HUES48 (cell line): ENCODE data around the gene OR2W1.

Source experiments
- H3K27ac ChIP-seq: one replicate; pipeline ENCODE4 v1.7.0; 2013; ENCODE audit warnings: low read depth, low read length, inconsistent platforms
- H3K27me3 ChIP-seq: 2 replicates; pipeline ENCODE4 v1.6.1; 2013; ENCODE audit warnings: mild to moderate bottlenecking, low read length; ENCODE audit not compliant: control insufficient read depth, insufficient read depth
- H3K36me3 ChIP-seq: 2 replicates; pipeline ENCODE4 v1.6.1; 2013; ENCODE audit warnings: low read length; ENCODE audit not compliant: control insufficient read depth, insufficient read depth
- H3K4me1 ChIP-seq: 2 replicates; pipeline ENCODE4 v1.6.1; 2013; ENCODE audit warnings: mild to moderate bottlenecking, low read length; ENCODE audit not compliant: control insufficient read depth, insufficient read depth
- H3K4me3 ChIP-seq: 2 replicates; pipeline ENCODE4 v1.5.1; 2013; ENCODE audit warnings: mild to moderate bottlenecking, low read depth, low read length
- H3K9ac ChIP-seq: 2 replicates; pipeline ENCODE4 v1.6.1; 2013; ENCODE audit warnings: mild to moderate bottlenecking, low read depth, low read length, moderate library complexity
- H3K9me3 ChIP-seq: 2 replicates; pipeline ENCODE4 v1.6.1; 2013; ENCODE audit warnings: low read length; ENCODE audit not compliant: control insufficient read depth, insufficient read depth

The OR2W1 gene

DNA sequence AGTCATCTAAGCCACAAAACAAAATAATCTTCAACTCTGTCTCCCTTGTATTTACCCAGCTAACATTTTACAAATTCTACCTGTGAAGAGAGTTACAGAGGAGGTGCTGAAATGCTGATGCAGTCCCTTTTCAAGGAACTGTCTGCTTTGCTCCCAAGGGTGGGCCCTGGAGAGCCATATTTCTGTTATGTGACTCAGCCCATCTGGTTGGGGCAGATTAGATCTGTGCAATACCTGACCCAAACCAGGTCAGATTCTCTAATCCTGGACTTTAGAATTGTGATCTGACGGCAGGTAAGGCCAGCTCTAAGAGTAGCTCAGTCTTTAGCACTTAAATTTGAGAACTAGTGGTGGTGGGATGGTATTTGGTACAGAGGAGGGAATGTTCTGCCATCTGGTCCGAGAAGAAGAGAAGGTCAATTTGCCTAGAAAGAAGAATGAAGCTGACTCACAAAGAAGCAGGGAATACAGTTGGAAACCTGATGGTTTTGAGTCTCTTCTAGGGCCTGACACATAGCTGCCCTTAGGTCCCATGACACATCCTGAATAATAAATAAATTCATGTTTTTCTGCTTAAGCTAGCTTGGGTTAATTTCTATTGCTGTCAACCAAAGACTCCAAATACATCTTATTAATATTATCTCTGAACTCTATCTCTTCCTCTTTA, 48.0 kb downstream of the OR2W1 start:
- H3K27ac ChIP-seq: no peak overlapping the region
- no peak overlapping the region for H3K4me3 ChIP-seq
- H3K4me1 ChIP-seq: no peaks in the 10 kb centered on the region
- no peaks in the 10 kb centered on the region for H3K36me3 ChIP-seq
- no peaks in the 10 kb centered on the region for H3K27me3 ChIP-seq
- H3K9me3 ChIP-seq: no peaks in the 10 kb centered on the region
- H3K9ac ChIP-seq: no peak overlapping the region

DNA sequence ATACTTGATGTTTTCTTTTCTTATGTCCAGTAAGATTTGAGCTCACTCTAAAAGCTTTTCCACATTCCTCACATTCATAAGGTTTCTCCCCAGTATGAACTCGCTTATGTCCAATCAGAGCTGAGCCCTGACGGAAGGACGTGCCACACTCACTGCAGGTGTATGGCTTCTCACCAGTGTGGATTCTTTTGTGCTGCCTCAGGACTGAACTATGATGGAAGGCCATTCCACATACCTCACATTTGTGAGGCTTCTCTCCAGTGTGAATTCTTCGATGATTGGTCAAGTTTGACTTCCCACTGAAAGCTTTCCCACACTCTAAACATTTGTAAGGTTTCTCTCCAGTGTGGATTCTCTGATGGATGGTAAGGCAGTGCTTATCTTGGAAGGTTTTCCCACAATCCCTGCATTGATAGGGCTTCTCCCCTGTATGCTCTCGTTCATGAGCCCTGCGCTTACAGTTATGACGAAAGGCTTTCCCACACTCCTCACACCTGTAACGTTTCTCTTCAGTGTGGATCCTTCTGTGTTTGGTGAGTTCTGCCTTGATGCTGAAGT, 49.8 kb downstream of the OR2W1 start:
- H3K27ac ChIP-seq: no peak overlapping the region
- no peaks in the 10 kb centered on the region for H3K36me3 ChIP-seq
- no peak overlapping the region for H3K9ac ChIP-seq
- no peak overlapping the region for H3K4me3 ChIP-seq
- H3K4me1 ChIP-seq: no peaks in the 10 kb centered on the region
- no peaks in the 10 kb centered on the region for H3K27me3 ChIP-seq
- no peaks in the 10 kb centered on the region for H3K9me3 ChIP-seq
